ENCODE results near the gene MRPL50.

DNA sequence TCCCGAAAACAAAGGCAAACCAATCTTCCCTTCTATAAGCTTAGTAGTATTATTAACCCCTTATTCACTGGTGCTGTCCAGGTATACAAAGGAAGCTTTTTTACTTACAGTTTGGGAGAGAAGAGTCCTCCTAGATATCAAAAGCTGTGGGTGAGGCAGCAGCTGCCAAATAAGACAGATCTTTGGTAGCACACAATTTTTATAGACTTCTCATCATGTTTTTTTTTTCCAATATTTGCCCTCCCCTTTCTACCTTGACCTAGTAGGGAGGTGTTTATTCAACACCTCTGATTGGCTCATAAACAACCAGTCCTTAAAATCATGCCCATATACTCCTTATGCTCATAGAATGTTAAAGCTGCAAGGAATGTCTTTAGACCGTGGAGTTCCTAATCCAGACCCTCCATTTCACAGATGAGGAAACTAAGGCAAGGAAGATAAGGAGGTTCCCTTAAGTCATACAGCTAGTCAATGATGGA, 37.2 kb upstream of the MRPL50 start, which contains the start of gene ALDOB:
- TF ChIP-seq, protein P1, sequence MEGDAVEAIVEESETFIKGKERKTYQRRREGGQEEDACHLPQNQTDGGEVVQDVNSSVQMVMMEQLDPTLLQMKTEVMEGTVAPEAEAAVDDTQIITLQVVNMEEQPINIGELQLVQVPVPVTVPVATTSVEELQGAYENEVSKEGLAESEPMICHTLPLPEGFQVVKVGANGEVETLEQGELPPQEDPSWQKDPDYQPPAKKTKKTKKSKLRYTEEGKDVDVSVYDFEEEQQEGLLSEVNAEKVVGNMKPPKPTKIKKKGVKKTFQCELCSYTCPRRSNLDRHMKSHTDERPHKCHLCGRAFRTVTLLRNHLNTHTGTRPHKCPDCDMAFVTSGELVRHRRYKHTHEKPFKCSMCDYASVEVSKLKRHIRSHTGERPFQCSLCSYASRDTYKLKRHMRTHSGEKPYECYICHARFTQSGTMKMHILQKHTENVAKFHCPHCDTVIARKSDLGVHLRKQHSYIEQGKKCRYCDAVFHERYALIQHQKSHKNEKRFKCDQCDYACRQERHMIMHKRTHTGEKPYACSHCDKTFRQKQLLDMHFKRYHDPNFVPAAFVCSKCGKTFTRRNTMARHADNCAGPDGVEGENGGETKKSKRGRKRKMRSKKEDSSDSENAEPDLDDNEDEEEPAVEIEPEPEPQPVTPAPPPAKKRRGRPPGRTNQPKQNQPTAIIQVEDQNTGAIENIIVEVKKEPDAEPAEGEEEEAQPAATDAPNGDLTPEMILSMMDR (IDR thresholded peaks at IDR 0.05), result no peak
- no peak for TF ChIP-seq POLR2A (IDR thresholded peaks at IDR 0.05)
